Cortex of kidney (tissue), 1 donor: ENCODE results near the gene ZNF800.
A peak's percentile ranks its signal among the peaks of the same experiment; 100 is the strongest.
"Not testable (repeated sequence)": the region's sequence is repeated elsewhere in the genome, so short reads cannot be mapped to it uniquely, and the experiment has no call there.

Source experiments
- DNase-seq: peaks from one replicate; lab custom pipeline; 2025; lab: John Stamatoyannopoulos, UW

Gene ZNF800

DNA sequence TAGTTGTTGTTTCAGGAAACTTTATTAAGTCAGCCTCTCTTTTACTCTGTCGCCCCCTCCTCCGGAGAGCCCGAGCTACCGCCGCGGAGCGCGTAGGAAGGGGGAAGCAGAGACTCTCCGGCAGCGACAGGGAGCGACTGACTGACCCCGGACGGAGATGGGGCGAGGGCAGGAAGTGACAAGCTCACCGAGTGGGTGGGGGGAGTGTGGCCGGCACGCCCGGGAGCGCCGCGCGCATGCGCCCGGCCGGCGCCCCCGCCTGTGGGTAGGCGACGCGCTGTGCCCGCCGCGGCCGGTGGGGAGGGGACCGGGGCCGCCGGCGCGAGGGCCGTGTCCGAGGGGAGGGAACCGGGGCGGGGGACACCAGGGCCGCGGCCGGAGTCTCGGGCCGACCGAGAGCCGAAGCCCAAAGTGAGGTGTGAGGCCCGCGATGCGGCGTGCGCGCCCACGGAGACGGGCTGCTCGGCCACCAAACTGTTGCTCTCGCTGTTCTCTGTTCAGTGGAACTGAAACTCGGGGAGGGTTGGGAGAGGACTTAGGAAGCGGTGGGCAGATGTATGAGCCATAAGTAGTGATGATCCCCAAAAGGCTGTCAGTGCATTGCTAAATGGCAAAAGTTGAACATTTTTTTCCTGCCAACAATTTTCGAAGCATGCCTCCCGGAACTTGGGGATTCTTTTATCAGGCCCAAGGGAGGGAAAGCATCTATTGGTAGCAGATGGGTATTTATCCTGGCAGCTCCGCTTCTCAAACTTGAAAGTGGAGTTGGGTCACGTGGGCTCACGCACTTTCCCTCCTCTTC lies at the start of gene ZNF800:
Gene ZNF800 (minus strand): TSS at position 143 of the 802 bp plus-strand sequence. CDS start 1,151 bp downstream, outside the sequence.
- DNase-seq = peak; percentile 62

DNA sequence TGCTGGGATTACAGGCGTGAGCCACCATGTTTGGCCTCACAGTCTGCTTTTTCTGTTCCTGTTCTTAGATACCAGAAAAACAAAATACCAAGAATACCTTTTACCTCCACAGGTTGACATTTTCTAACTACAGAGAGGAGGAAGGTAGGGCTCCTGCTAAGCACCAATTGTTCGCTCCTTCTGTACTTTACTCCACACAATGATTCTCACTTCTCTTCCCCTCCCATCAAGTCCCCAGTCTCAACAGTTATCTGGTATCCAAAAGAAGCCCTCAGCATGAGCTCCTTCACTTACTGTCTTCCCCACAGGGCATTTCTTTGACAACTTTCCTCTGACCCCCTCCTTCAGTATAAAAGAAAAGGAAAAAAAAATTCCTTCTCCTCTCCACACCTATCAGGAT lies 47.7 kb upstream of the ZNF800 start:
- no peak for DNase-seq

DNA sequence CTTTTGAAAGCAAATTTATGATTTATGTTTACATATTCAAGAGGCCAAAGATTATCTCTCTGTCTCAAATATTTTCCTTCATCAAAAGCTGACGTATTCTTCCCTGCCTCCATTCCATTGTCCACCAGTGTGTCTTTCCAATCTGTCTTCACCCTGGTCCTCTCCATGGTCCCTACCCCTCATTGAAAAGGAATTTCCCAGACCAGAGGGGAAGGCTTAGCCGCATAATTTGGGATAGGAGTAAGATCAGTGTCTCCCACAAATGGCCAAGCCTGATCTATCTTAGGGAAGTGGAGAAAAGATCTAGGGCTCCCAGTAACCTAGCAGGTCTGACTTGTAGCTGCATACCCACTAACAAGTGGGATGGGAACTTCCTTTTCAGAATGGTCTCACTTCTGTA lies 46.3 kb upstream of the ZNF800 start:
- no peak for DNase-seq

GRCh38 chr7:127437837-127438236 lies 45.3 kb upstream of the ZNF800 start:
- DNase-seq = no peak

GRCh38 chr7:127437241-127437640 lies 44.7 kb upstream of the ZNF800 start:
- DNase-seq = no peak

- DNase-seq = not testable (repeated sequence)
Observed at GRCh38 chr7:127429281-127429680, 36.8 kb upstream of the ZNF800 start.

DNA sequence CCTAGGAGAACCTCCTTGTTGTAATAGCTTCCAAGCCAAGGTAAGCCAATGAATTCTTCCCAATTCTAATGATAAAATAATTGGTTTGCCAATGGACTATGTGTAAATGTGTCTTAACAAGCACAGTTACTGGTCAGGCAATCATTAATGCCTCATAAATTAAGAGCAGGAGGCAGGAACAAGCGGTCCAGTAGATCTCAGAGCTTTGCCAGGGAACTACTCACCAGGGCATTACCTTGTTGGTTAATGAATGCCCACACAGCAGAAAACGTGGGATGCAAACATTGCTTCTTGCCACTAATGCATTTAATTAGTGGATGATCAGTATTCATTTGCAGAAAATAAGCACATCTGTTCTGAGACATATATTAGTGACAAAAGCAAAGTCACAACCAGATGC lies 26.7 kb upstream of the ZNF800 start:
- DNase-seq = no peak

DNA sequence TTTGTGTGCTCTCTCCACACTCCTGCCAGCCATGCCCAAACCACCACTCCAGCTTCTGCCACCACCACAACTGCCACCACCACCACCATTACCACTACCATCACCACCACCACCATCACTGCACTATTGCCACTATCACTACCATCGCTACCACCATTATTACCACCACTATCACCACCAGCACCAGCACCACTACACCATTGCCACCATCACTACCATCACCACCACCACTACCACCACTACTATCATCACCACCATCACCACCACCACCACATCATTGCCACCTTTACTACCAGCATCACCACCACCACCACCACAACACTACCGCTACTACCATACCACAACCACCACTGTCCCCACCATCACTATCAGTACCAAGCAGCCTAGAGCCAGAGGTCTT lies 26.0 kb upstream of the ZNF800 start:
- DNase-seq = no peak

- no peak for DNase-seq
Observed at GRCh38 chr7:127417346-127417745, 24.8 kb upstream of the ZNF800 start.

DNA sequence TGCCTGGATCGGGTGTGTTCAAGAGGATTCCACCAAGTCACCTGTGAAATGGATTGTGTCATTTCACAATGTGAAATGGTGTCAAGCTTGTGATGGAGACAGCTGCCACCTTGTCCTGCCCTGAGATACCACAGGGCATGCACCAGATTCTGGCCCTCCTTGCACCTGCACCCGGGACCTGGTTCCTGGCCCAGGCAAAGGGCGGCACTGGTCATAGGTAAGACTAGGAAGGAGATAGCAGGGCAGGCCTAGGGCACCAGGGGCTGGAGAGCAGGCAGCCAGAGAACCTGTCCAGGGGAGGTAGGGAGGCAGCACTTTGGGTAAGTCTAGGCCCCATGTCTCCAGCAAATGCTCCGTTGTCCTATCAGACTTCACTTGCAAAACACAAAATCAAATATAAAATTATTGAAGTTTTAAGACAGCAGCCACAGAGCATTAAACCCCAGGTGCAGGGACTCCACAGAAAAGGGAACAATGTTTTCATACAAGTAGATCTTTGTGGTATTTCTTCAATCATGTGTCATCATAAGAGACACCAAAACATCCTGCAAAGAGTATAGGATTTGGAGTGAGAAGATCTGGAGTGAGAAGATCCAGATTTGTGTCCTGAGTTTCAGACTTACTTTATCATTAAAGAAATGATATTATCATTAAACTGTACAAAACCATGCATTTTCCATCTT lies 22.7 kb upstream of the ZNF800 start:
- DNase-seq = no peak

GRCh38 chr7:127413962-127414361 lies 21.5 kb upstream of the ZNF800 start:
- no peak for DNase-seq

- no peak for DNase-seq
Observed at GRCh38 chr7:127413326-127413725, 20.8 kb upstream of the ZNF800 start.

DNA sequence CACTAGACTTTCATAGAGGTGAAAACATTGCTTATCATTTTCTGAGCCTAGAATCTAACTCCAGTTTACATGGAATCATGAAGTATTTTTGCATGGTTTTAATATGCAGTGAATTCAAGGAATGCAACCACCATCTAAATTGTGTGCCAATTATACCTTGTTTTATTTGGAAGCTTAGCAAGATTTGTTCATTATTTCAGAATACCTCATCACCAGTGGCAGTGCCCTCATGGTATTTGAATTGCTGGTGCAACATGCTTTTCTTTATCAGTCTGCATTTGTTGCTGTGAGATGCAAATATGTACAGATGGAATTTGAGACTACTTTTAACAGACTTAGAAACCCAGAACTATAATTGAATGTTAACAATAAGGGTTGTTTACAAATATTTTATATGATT lies 18.7 kb upstream of the ZNF800 start:
- DNase-seq = no peak

- DNase-seq = no peak
Observed at GRCh38 chr7:127409629-127410028, 17.1 kb upstream of the ZNF800 start.

- DNase-seq = no peak
Observed at GRCh38 chr7:127404286-127405072, 12.0 kb upstream of the ZNF800 start.

DNA sequence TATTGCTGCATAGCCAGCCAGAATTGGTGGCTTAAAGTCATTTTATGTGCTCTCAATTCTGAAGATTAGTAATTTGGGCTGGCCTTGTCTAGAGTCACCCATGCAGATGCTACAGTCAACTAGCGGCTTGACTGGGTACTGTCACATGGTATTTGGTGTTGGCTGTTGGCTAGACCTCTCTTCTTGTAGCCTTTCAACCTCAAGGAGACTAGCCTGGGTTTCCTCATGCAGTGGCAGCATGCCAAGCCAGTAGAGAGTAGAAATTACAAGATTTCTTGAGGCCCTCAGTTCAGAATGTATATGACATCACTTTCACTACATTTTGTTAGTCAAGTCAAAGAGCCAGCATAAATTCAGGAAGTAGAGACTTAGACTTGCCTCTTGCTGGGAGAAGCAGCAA lies 3.7 kb upstream of the ZNF800 start:
- DNase-seq = no peak

DNA sequence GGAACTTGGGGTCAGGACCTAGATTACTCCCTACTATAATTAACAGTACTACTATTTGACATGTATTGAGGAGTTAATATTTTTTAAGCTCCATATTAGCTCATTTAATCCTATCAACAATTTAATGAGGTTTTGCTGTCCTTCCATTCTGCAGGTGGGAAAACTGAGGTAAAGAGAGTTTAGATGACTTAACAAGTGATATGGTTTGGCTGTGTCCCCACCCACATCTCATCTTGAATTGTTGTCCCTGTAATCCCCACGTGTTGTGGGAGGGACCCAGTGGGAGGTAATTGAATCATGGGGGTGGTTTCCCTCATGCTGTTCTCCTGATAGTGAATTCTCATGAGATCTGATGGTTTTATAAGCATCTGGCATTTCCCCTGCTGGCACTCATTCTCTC lies 2.6 kb upstream of the ZNF800 start:
- not testable (repeated sequence) for DNase-seq

- no peak for DNase-seq
Observed at GRCh38 chr7:127393368-127394058, 1.0 kb upstream of the ZNF800 start.

DNA sequence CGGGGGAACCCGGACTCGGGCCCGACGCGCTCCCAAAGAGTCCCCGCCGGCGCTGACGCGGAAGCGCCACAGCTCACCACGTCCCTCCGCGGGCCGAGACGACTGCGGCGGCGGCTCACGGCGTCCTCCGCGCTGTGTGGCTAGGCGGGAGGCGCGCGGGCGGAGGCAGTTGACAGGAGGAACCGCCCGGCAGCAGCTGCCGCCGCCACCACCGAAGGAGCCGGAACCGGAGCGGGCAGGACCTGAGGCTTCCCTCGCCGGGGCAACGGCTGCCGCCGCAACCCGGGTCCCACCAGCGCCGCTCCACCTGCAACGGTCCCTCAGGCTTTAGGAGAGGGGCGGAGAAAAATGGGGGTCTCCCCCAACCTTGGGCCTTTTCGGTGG lies 334 bp downstream of the ZNF800 start:
- DNase-seq = peak; percentile 13

GRCh38 chr7:127391591-127392181 lies 822 bp downstream of the ZNF800 start:
- DNase-seq = no peak

GRCh38 chr7:127390817-127391590 lies 1.5 kb downstream of the ZNF800 start:
- DNase-seq = no peak
